Astrocyte (in vitro differentiated cells and primary cell): Measurements from ENCODE around the gene MAP2K7.

ENCODE experiments used
- CTCF ChIP-seq: IDR thresholded peaks from 2 replicates; pipeline ENCODE4 v1.5.1; 2011; ENCODE audit warnings: low read depth, mild to moderate bottlenecking, inconsistent platforms, low read length, moderate library complexity; ENCODE audit not compliant: insufficient read depth
- EZH2 ChIP-seq: IDR thresholded peaks from 2 replicates; pipeline ENCODE4 v1.6.1; 2012; ENCODE audit warnings: mild to moderate bottlenecking, low read length, inconsistent platforms; ENCODE audit not compliant: insufficient read depth

GRCh38 chr19:7909471-7910067 lies 5.9 kb downstream of the MAP2K7 start:
- TF ChIP-seq CTCF (no peak), EZH2 (no peak)
